Measurements from ENCODE around the gene GOLGA8N.

The GOLGA8N gene

GRCh38 chr15:32651229-32651837, 58.1 kb downstream of the GOLGA8N start:
- peak; percentile 78 for DNase-seq (ENCODE audit: low spot score)

- no peak for DNase-seq (ENCODE audit: low spot score)
These were observed 58.9 kb downstream of the GOLGA8N start for GRCh38 chr15:32652178-32652577.

GRCh38 chr15:32656091-32656490, 62.8 kb downstream of the GOLGA8N start:
- DNase-seq (ENCODE audit: low spot score): no peak

GRCh38 chr15:32656496-32656895, 63.2 kb downstream of the GOLGA8N start:
- DNase-seq (ENCODE audit: low spot score): no peak
